HCT116 (cell line): Measurements from ENCODE around the gene ARMH3.

Experiments used
- ATF3 ChIP-seq: IDR thresholded peaks from 2 replicates; pipeline ENCODE4 v1.6.1; 2012
- EGR1 ChIP-seq: IDR thresholded peaks from 2 replicates; pipeline ENCODE4 v1.6.1; 2012; ENCODE audit warnings: low read depth
- EZH2 ChIP-seq: fragments of 200-600 bp; sonication (generic); IDR thresholded peaks from 2 replicates; pipeline ENCODE4 v1.6.1; 2017; ENCODE audit warnings: antibody characterized with exemption, mixed run types
- EZH2phosphoT487 ChIP-seq: fragments of 200-600 bp; IDR thresholded peaks from 2 replicates; pipeline ENCODE4 v1.6.1; 2018; ENCODE audit warnings: antibody characterized with exemption, borderline replicate concordance
- JUND ChIP-seq: IDR thresholded peaks from 2 replicates; pipeline ENCODE4 v1.6.1; 2012
- POLR2AphosphoS5 ChIP-seq: IDR thresholded peaks from 2 replicates; pipeline ENCODE4 v1.6.1; 2011; ENCODE audit warnings: mild to moderate bottlenecking, low read depth, low read length, moderate library complexity
- YY1 ChIP-seq: IDR thresholded peaks from 2 replicates; pipeline ENCODE4 v1.6.1; 2011; ENCODE audit warnings: low read length, low read depth, moderate library complexity, mild to moderate bottlenecking; ENCODE audit not compliant: insufficient replicate concordance; ENCODE audit errors: extremely low read depth
- ZFX ChIP-seq: fragments of 450-650 bp; IDR thresholded peaks from 2 replicates; pipeline ENCODE4 v1.6.1; 2017
- ZNF274 ChIP-seq: fragments of 200-500 bp; sonication (Bioruptor generic); IDR thresholded peaks from 2 replicates; pipeline ENCODE4 v1.6.1; 2014; ENCODE audit warnings: mild to moderate bottlenecking, low read depth, low read length, inconsistent platforms
- TF ChIP-seq, protein P1 (sequence below), 3 experiments: fragments of 200-600 bp in 1 of 3; sonication (generic) in 1 of 3; IDR thresholded peaks in 2 of 3; conservative IDR thresholded peaks in 1 of 3; 2 replicates each; pipeline ENCODE4 v1.5.1; 2012 to 2017; ENCODE audit warnings: low read depth in 2 of 3, low read length in 2 of 3, antibody characterized with exemption in 1 of 3, borderline replicate concordance in 1 of 3, control low read depth in 1 of 3, mild to moderate bottlenecking in 1 of 3, mixed read lengths in 1 of 3, mixed run types in 1 of 3, moderate library complexity in 1 of 3; ENCODE audit not compliant: insufficient read depth in 1 of 3
- TF ChIP-seq, protein P2 (sequence below): IDR thresholded peaks from 2 replicates; pipeline ENCODE4 v1.6.1; 2011; ENCODE audit warnings: mild to moderate bottlenecking, low read length, moderate library complexity; ENCODE audit not compliant: insufficient replicate concordance; ENCODE audit errors: extremely low read depth

DNA sequence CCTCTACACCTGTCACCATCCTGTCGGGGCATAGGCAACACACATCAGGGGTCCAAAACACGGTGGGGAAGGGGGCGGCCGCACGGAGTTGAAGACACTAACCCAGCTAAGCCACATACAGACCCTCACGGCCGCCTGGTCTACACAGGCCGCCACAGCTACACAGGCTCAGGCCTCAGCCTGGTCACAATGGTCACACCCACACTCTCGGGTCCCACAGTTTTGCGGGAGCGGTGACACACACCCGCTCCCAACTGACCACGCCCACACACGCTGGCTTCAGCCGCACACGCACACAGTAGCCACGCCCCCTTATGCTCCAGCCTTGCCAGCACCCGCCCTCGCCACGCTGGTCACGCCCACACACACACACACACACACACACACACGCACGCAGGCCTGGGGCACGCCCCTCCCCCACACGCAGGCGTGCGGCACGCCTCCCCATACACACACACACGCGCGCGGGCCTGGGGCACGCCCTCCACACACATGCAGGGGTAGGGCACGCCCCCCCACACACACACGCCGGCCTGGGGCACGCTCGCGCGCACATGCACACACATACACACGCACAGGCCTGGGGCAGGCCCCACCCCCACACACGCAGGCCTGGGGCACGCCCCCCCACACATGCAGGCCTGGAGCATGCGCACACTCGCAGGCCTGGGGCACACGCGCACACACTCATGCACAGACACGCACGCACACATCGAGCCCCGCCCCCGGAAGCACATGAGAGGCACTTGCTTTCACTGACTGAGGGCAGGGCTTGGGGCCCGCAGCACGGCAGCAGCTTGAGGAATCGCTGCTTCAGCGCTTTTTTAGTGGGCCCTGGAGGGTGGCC is 225.4 kb downstream of the ARMH3 start:
- TF ChIP-seq, protein P1, sequence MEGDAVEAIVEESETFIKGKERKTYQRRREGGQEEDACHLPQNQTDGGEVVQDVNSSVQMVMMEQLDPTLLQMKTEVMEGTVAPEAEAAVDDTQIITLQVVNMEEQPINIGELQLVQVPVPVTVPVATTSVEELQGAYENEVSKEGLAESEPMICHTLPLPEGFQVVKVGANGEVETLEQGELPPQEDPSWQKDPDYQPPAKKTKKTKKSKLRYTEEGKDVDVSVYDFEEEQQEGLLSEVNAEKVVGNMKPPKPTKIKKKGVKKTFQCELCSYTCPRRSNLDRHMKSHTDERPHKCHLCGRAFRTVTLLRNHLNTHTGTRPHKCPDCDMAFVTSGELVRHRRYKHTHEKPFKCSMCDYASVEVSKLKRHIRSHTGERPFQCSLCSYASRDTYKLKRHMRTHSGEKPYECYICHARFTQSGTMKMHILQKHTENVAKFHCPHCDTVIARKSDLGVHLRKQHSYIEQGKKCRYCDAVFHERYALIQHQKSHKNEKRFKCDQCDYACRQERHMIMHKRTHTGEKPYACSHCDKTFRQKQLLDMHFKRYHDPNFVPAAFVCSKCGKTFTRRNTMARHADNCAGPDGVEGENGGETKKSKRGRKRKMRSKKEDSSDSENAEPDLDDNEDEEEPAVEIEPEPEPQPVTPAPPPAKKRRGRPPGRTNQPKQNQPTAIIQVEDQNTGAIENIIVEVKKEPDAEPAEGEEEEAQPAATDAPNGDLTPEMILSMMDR (IDR thresholded peaks at IDR 0.05 in 2 of 3, conservative IDR thresholded peaks at IDR 0.05 in 1 of 3; ENCODE audit: borderline replicate concordance in 1 of 3, insufficient read depth in 1 of 3, low read depth in 2 of 3, low read length in 2 of 3): no peak
- no peak for TF ChIP-seq ZNF274
- TF ChIP-seq EZH2phosphoT487: no peak
- peak; percentile 58; the same call in 1 of the 2 replicates for TF ChIP-seq ZFX
- peak; percentile 12 for TF ChIP-seq YY1
- no peak for TF ChIP-seq ATF3
- TF ChIP-seq POLR2AphosphoS5: peak; percentile 30
- TF ChIP-seq, protein P2, sequence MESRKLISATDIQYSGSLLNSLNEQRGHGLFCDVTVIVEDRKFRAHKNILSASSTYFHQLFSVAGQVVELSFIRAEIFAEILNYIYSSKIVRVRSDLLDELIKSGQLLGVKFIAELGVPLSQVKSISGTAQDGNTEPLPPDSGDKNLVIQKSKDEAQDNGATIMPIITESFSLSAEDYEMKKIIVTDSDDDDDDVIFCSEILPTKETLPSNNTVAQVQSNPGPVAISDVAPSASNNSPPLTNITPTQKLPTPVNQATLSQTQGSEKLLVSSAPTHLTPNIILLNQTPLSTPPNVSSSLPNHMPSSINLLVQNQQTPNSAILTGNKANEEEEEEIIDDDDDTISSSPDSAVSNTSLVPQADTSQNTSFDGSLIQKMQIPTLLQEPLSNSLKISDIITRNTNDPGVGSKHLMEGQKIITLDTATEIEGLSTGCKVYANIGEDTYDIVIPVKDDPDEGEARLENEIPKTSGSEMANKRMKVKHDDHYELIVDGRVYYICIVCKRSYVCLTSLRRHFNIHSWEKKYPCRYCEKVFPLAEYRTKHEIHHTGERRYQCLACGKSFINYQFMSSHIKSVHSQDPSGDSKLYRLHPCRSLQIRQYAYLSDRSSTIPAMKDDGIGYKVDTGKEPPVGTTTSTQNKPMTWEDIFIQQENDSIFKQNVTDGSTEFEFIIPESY: no peak
- TF ChIP-seq EZH2: no peak
- TF ChIP-seq EGR1: no peak
- no peak for TF ChIP-seq JUND
